Measurements from ENCODE around the gene ULBP1.

ULBP1 gene

DNA sequence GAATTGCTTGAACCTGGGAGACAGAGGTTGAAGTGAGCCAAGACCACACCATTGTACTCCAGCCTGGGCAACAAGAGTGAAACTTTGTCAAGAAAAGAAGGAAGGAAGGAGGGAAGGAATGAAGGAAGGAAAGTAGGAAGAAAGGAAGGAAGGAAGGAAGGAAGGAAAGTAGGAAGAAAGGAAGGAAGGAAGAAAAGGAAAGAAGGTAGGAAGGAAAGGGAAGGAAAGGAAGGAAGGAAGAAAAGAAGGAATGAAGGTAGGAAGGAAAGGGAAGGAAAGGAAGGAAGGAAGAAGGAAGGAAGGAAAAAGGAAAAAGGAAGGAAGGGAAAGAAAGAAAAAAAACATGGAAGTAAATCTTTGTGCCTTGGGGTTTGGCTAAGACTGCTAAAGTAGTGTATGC is 11.7 kb downstream of the ULBP1 start:
- H3K4me1 ChIP-seq (ENCODE audit: control insufficient read depth, insufficient read depth, low read length): no peaks in the 10 kb centered on the region
- no peaks in the 10 kb centered on the region for H3K36me3 ChIP-seq (ENCODE audit: control insufficient read depth, insufficient read depth, low read length)
- peaks cover 46% of the 10 kb centered on the region for H3K27me3 ChIP-seq (ENCODE audit: control insufficient read depth, insufficient read depth, low read length)
- no peak for DNase-seq (ENCODE audit: low read depth, low spot score)
- no peak overlapping the region for H3K27ac ChIP-seq (ENCODE audit: low read length)
- H3K4me3 ChIP-seq (ENCODE audit: low read length): no peak overlapping the region
- no peaks in the 10 kb centered on the region for H3K9me3 ChIP-seq (ENCODE audit: control insufficient read depth, insufficient read depth, low read length)

DNA sequence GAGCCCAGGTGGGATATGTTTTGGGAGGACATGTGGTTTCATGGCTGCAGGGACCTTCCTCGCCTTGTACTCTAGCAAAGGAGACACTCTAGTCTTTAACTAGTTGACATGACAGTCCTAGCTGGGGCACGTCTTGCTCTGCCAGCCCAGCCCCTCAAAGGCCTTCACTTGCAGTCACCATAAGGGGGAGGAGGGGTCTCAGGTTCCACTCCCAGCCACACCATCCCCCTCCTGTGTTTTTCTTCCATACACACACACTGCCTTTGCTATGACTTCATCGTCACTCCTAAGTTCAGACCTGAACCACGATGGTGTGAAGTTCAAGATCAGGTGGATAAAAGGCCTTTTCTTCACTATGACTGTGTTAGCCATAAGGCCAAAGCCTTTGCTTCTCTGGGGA is 13.5 kb downstream of the ULBP1 start:
- no peak for DNase-seq (ENCODE audit: low read depth, low spot score)
- peaks cover 59% of the 10 kb centered on the region for H3K27me3 ChIP-seq (ENCODE audit: control insufficient read depth, insufficient read depth, low read length)

DNA sequence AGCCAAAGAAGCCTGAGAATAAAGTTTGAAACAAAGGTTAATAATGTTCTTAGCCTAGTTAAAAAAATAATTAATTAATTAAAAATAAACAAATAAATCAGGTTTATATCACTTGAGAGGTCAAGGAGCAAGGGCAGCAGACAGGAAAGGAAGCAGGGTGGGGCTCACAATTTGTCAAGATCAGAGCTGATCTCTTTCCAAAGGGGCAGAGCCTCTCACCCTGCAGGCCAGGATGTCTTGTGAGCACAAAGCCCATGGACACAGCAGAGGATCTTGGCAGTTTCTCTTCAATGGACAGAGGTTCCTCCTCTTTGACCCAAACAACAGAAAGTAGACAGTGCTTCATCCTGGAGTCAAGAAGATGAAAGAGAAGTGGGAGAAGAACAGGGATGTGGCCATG is 14.9 kb downstream of the ULBP1 start:
- DNase-seq (ENCODE audit: low read depth, low spot score): no peak
- no peak overlapping the region for H3K27ac ChIP-seq (ENCODE audit: low read length)
- no peaks in the 10 kb centered on the region for H3K36me3 ChIP-seq (ENCODE audit: control insufficient read depth, insufficient read depth, low read length)
- no peaks in the 10 kb centered on the region for H3K9me3 ChIP-seq (ENCODE audit: control insufficient read depth, insufficient read depth, low read length)
- H3K4me3 ChIP-seq (ENCODE audit: low read length): no peak overlapping the region
- peaks cover 65% of the 10 kb centered on the region for H3K27me3 ChIP-seq (ENCODE audit: control insufficient read depth, insufficient read depth, low read length)
- no peaks in the 10 kb centered on the region for H3K4me1 ChIP-seq (ENCODE audit: control insufficient read depth, insufficient read depth, low read length)

More for the DNA sequence above, 13.5 kb downstream of the ULBP1 start:
- no peak overlapping the region for H3K4me3 ChIP-seq (ENCODE audit: low read length)
- no peaks in the 10 kb centered on the region for H3K4me1 ChIP-seq (ENCODE audit: control insufficient read depth, insufficient read depth, low read length)
- WGBS (ENCODE audit: insufficient coverage, insufficient read length): no CpG with 5 or more reads among the region's 4 CpGs
- H3K9me3 ChIP-seq (ENCODE audit: control insufficient read depth, insufficient read depth, low read length): no peaks in the 10 kb centered on the region
- H3K36me3 ChIP-seq (ENCODE audit: control insufficient read depth, insufficient read depth, low read length): no peaks in the 10 kb centered on the region
- no peak overlapping the region for H3K27ac ChIP-seq (ENCODE audit: low read length)

DNA sequence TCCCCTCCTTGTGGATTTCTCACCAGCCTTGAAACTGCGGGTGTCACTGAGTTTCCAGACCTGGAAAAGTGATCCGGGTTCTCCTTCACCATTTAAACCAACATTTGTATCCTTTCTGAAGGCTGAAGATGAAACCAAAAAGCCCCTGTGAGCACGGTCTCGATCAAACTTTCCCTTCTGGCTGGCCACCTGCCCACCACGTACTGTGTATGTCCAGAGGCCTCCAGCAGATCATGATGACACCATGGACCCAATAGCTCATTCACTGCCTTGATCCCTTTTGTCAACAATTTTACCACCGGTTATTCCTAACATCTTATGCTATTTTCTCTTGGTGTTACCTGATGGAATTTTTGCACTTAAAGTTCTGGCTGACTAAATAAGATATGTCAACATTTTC is 15.6 kb downstream of the ULBP1 start:
- Histone ChIP-seq H3K27ac (ENCODE audit: low read length) (no peak overlapping the region), H3K27me3 (ENCODE audit: control insufficient read depth, insufficient read depth, low read length) (peaks cover 60% of the 10 kb centered on the region), H3K4me3 (ENCODE audit: low read length) (no peak overlapping the region), H3K36me3 (ENCODE audit: control insufficient read depth, insufficient read depth, low read length) (no peaks in the 10 kb centered on the region), H3K9me3 (ENCODE audit: control insufficient read depth, insufficient read depth, low read length) (no peaks in the 10 kb centered on the region), H3K4me1 (ENCODE audit: control insufficient read depth, insufficient read depth, low read length) (no peaks in the 10 kb centered on the region)
- no CpG with 5 or more reads among the region's 6 CpGs for WGBS (ENCODE audit: insufficient coverage, insufficient read length)
- DNase-seq (ENCODE audit: low read depth, low spot score): no peak

DNA sequence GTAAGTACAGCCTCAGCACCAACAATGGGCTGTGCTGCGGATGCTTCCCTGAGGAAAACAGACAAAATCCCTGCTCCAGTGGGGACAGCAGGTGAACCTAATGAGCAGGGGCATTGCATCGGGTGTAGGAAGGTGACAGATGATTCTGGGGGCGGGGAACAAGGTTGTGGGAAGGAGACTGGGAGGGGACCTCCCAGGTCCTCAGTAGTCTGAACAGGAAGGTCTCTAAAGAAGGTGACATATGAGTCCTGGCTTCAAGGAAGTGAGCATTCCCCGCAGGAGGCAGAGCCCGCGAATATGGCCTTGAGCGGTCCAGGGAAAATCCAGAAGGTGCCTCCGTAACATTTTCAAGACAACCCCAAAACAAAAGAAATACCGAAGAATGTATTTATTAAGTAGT is 19.4 kb downstream of the ULBP1 start:
- no CpG with 5 or more reads among the region's 9 CpGs for whole genome bisulfite sequencing (ENCODE audit: insufficient coverage, insufficient read length)
- peaks cover 67% of the 10 kb centered on the region for H3K27me3 ChIP-seq (ENCODE audit: control insufficient read depth, insufficient read depth, low read length)
- DNase-seq (ENCODE audit: low read depth, low spot score): no peak
- no peak overlapping the region for H3K27ac ChIP-seq (ENCODE audit: low read length)
- no peaks in the 10 kb centered on the region for H3K9me3 ChIP-seq (ENCODE audit: control insufficient read depth, insufficient read depth, low read length)
- H3K4me3 ChIP-seq (ENCODE audit: low read length): no peak overlapping the region
- H3K36me3 ChIP-seq (ENCODE audit: control insufficient read depth, insufficient read depth, low read length): no peaks in the 10 kb centered on the region
- no peaks in the 10 kb centered on the region for H3K4me1 ChIP-seq (ENCODE audit: control insufficient read depth, insufficient read depth, low read length)

DNA sequence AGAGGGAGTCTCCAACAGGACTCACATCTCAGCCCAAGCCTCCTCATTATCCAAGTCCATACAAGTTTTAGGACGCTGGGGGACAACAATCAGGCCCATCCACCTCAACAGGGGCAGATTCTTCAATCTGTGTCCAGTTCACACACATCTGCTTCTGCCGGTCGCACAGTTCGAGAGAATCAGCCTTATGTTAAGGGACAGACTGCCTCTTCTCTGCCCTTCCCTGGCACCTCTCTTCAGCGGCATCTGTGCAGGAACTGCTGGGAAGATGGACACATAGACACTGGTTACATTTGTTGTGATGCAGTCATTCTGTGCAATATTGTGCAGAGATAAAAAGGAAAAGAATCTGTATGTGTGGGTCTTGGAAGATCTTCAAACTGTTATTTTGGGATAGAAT is 21.0 kb downstream of the ULBP1 start:
- peaks cover 73% of the 10 kb centered on the region for H3K27me3 ChIP-seq (ENCODE audit: control insufficient read depth, insufficient read depth, low read length)
- H3K9me3 ChIP-seq (ENCODE audit: control insufficient read depth, insufficient read depth, low read length): no peaks in the 10 kb centered on the region
- WGBS (ENCODE audit: insufficient coverage, insufficient read length): no CpG with 5 or more reads among the region's 5 CpGs
- no peak overlapping the region for H3K4me3 ChIP-seq (ENCODE audit: low read length)
- 0 out of 2 replicates have a peak, but pooled peaks cover 3% of the 10 kb centered on the region for H3K4me1 ChIP-seq (ENCODE audit: control insufficient read depth, insufficient read depth, low read length)
- H3K36me3 ChIP-seq (ENCODE audit: control insufficient read depth, insufficient read depth, low read length): no peaks in the 10 kb centered on the region
- DNase-seq (ENCODE audit: low read depth, low spot score): no peak
- no peak overlapping the region for H3K27ac ChIP-seq (ENCODE audit: low read length)

DNA sequence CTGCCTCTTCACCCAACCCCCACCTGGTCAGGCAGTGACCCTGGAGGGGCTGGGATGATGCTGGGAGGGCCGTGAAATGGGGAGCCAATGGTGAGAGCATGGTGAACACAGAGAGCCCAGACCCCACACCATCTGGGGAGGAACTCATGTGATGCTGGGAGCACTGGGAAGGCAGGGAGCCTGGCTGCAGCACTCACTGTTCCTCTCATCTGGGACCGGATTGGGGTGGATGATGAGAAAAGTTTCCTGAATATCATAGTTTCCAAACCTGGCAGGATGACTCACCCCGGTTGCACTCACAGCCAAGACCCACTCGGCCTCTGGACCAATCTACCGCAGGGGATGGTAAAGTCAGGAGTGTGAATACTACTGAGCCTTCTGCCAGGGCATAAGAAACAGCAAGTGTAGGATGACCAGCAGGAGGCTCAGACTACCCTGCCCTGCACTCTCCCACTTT is 21.8 kb downstream of the ULBP1 start:
- Histone ChIP-seq H3K27me3 (ENCODE audit: control insufficient read depth, insufficient read depth, low read length) (peaks cover 79% of the 10 kb centered on the region), H3K9me3 (ENCODE audit: control insufficient read depth, insufficient read depth, low read length) (no peaks in the 10 kb centered on the region), H3K36me3 (ENCODE audit: control insufficient read depth, insufficient read depth, low read length) (no peaks in the 10 kb centered on the region), H3K4me1 (ENCODE audit: control insufficient read depth, insufficient read depth, low read length) (0 out of 2 replicates have a peak, but pooled peaks cover 6% of the 10 kb centered on the region), H3K27ac (ENCODE audit: low read length) (no peak overlapping the region), H3K4me3 (ENCODE audit: low read length) (no peak overlapping the region)
- no peak for DNase-seq (ENCODE audit: low read depth, low spot score)
- WGBS (ENCODE audit: insufficient coverage, insufficient read length): no CpG with 5 or more reads among the region's 5 CpGs

DNA sequence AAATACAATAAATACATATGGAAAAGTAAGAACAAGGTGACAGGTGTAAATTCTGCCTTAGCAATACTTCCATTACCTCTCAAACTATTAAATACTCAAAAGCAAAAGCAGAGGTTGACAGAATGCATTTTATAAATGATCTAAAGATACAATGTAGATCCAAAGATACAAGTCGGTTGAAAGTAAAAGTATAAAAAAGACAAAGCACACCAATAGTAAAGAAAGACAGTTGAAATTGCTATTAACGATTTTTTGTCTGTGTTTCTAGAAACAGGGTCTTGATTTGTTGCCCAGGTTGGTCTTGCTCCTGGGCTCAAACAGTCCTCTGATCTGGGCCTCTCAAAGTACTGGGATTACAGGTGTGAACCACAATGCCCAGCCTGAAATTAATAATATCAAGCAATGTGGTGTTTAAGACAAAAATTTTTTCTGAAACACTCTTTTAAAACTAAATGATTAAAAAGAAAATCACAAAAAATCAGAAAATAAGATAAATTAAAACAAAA is 23.9 kb downstream of the ULBP1 start:
- no peak for DNase-seq (ENCODE audit: low read depth, low spot score)
- WGBS (ENCODE audit: insufficient coverage, insufficient read length): no CpG with 5 or more reads among the region's 2 CpGs
- Histone ChIP-seq H3K27me3 (ENCODE audit: control insufficient read depth, insufficient read depth, low read length) (peaks cover 80% of the 10 kb centered on the region), H3K36me3 (ENCODE audit: control insufficient read depth, insufficient read depth, low read length) (no peaks in the 10 kb centered on the region), H3K27ac (ENCODE audit: low read length) (no peak overlapping the region), H3K4me3 (ENCODE audit: low read length) (no peak overlapping the region), H3K4me1 (ENCODE audit: control insufficient read depth, insufficient read depth, low read length) (0 out of 2 replicates have a peak, but pooled peaks cover 6% of the 10 kb centered on the region), H3K9me3 (ENCODE audit: control insufficient read depth, insufficient read depth, low read length) (no peaks in the 10 kb centered on the region)

DNA sequence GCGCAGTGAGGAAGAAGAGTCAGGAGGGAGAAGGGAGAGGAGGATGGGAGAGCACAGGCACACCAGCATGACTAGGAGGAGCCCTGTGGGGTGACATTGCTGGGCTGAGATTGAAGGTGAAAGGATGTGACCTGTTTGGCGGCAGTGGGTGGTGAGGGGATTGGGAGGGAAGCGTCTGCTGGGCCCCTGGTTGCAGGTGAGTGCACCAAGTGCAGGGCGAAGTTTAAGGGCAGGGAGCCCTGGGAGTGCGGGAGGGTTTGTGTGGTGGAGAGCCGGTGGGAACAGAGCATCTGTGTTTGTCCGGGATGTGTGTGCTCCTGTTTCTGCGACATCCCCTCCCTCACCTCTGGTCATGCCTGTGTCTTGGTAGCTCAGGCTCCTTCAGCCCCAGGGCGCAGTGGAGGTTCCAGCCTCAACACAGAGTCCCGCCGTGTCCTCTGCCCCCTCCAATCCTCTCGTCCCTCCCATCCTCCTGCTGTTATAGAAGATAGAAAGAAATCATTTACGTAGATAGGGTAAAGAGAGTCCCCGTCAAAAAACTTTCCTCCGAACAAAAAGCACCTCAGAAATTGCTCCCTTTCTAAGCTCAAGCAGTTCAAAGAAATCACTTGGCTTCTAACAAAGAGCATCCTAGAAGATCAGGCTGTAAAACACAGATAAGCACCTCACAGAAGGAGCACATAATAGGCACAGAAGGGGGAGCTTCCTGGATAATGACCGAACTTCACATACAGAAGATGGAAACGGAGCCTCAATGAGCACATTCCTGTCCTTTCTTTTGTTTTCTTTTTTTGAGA is 25.0 kb downstream of the ULBP1 start:
- H3K4me3 ChIP-seq (ENCODE audit: low read length): no peak overlapping the region
- no peak for DNase-seq (ENCODE audit: low read depth, low spot score)
- 0 out of 2 replicates have a peak, but pooled peaks cover 6% of the 10 kb centered on the region for H3K4me1 ChIP-seq (ENCODE audit: control insufficient read depth, insufficient read depth, low read length)
- no CpG with 5 or more reads among the region's 17 CpGs for WGBS (ENCODE audit: insufficient coverage, insufficient read length)
- no peaks in the 10 kb centered on the region for H3K9me3 ChIP-seq (ENCODE audit: control insufficient read depth, insufficient read depth, low read length)
- no peak overlapping the region for H3K27ac ChIP-seq (ENCODE audit: low read length)
- H3K27me3 ChIP-seq (ENCODE audit: control insufficient read depth, insufficient read depth, low read length): peaks cover 81% of the 10 kb centered on the region
- H3K36me3 ChIP-seq (ENCODE audit: control insufficient read depth, insufficient read depth, low read length): no peaks in the 10 kb centered on the region

DNA sequence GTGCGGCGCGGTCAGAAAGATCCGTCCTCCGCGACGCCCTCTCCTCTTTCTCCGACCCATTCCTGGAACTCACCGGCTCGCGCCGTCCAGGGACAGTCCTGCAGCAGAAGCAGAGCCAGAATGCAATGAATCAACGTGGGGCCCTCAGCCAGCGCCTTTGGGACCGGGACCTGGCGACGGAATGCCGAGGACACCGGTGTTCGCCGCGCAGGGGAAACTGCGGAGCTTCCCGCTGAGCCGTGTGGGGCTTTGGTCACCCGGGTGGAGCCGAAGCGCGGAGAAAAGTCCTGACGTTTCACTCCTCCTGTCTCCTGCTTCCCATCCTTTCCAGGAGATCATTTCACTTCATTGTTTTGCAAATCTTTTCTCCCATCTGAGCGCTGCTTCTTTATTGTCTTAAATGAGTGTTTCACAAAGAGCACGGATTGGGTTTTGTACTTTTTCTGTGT is 26.5 kb downstream of the ULBP1 start:
- peaks cover 79% of the 10 kb centered on the region for H3K27me3 ChIP-seq (ENCODE audit: control insufficient read depth, insufficient read depth, low read length)
- WGBS (ENCODE audit: insufficient coverage, insufficient read length): no CpG with 5 or more reads among the region's 32 CpGs
- no peak overlapping the region for H3K4me3 ChIP-seq (ENCODE audit: low read length)
- no peak for DNase-seq (ENCODE audit: low read depth, low spot score)
- 0 out of 2 replicates have a peak, but pooled peaks cover 6% of the 10 kb centered on the region for H3K4me1 ChIP-seq (ENCODE audit: control insufficient read depth, insufficient read depth, low read length)
- no peaks in the 10 kb centered on the region for H3K36me3 ChIP-seq (ENCODE audit: control insufficient read depth, insufficient read depth, low read length)
- no peak overlapping the region for H3K27ac ChIP-seq (ENCODE audit: low read length)
- no peaks in the 10 kb centered on the region for H3K9me3 ChIP-seq (ENCODE audit: control insufficient read depth, insufficient read depth, low read length)
